ENCODE measurements around the gene NAA60. TPM values are rescaled to one million over a fixed set of nuclear protein-coding genes. Genes with fewer than 3 reads are reported as not detected.

NAA60 gene
- total and polyA plus RNA-seq, 7 donors, result 15.0 to 73.5 (median 30.4) TPM

DNA sequence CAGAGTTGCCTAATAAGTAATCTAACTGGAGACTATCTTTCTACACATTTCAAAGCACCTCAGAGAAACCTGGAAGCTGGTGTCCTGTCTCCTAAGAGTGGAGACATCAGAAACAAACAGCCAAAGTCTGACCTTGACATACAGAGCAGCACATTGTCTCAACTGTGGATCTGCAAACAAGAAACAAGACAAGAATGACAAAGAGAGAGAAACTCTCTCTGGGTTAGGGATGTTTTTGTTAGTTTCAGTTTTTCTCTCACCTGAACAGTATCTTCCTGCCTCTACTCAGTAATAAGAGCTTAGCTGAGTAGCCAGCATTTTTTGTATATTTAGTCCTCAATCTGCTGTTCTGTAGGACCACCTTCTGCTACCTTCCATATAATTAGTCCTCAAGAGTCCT lies 9.1 kb upstream of the NAA60 start:
- H3K27ac ChIP-seq, result no peak overlapping the region
- H3K36me3 ChIP-seq, result peaks cover 0 to 14% (median 4%) of the 10 kb centered on the region in 4 donors
- TF ChIP-seq POLR2AphosphoS5 (IDR thresholded peaks at IDR 0.05) (no peak), EP300 (IDR thresholded peaks at IDR 0.05) (no peak), POLR2A (IDR thresholded peaks at IDR 0.05) (no peak)
- TF ChIP-seq, protein P1, sequence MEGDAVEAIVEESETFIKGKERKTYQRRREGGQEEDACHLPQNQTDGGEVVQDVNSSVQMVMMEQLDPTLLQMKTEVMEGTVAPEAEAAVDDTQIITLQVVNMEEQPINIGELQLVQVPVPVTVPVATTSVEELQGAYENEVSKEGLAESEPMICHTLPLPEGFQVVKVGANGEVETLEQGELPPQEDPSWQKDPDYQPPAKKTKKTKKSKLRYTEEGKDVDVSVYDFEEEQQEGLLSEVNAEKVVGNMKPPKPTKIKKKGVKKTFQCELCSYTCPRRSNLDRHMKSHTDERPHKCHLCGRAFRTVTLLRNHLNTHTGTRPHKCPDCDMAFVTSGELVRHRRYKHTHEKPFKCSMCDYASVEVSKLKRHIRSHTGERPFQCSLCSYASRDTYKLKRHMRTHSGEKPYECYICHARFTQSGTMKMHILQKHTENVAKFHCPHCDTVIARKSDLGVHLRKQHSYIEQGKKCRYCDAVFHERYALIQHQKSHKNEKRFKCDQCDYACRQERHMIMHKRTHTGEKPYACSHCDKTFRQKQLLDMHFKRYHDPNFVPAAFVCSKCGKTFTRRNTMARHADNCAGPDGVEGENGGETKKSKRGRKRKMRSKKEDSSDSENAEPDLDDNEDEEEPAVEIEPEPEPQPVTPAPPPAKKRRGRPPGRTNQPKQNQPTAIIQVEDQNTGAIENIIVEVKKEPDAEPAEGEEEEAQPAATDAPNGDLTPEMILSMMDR (IDR thresholded peaks at IDR 0.05), result no peak
- peaks cover 0 to 4% (median 0%) of the 10 kb centered on the region in 3 donors for H3K27me3 ChIP-seq
- H3K4me3 ChIP-seq, result no peak overlapping the region
- H3K4me1 ChIP-seq, result no peaks in the 10 kb centered on the region
- no peaks in the 10 kb centered on the region for H3K9me3 ChIP-seq
- intact Hi-C loops (cut with DNase I), result no loop called here
- no peak for DNase-seq

DNA sequence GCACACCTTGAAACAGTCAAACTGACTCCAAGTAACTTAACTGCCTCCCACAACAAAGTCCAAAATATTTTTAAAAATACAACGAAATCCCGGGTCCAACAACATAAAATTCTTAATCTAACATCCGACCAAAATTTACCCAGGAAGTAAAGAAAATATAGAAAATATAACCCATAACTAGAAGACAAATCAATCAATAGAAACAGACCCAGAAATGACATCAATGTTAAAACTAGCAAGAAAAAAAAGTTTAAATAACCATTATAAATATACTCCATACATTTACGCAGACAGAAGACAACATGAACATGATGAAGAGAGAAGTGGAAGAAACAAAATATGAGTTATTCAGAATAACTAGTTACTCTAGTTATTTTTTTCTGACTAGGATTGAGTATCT lies 3.8 kb upstream of the NAA60 start:
- intact Hi-C loops (cut with DNase I), result loop anchor here (5.0 kb wide), 1 partner anchor 37 kb away; the partner anchor contains the start of genes ZNF174 and ZSCAN32
- 83 to 96% methylated on average over 4 of the region's 4 CpGs for WGBS, 2 donors
- H3K4me1 ChIP-seq, result peaks cover 0 to 13% (median 7%) of the 10 kb centered on the region in 4 donors
- TF ChIP-seq POLR2A (IDR thresholded peaks at IDR 0.05) (no peak), POLR2AphosphoS5 (IDR thresholded peaks at IDR 0.05) (no peak), EP300 (IDR thresholded peaks at IDR 0.05) (no peak)
- TF ChIP-seq, protein P1 (IDR thresholded peaks at IDR 0.05), result no peak
- H3K27me3 ChIP-seq, result peaks cover 0 to 4% (median 0%) of the 10 kb centered on the region in 3 donors
- no peak overlapping the region for H3K27ac ChIP-seq
- no peaks in the 10 kb centered on the region for H3K9me3 ChIP-seq
- no peak overlapping the region for H3K4me3 ChIP-seq
- peaks cover 0 to 30% (median 8%) of the 10 kb centered on the region in 4 donors for H3K36me3 ChIP-seq
- DNase-seq, result no peak

DNA sequence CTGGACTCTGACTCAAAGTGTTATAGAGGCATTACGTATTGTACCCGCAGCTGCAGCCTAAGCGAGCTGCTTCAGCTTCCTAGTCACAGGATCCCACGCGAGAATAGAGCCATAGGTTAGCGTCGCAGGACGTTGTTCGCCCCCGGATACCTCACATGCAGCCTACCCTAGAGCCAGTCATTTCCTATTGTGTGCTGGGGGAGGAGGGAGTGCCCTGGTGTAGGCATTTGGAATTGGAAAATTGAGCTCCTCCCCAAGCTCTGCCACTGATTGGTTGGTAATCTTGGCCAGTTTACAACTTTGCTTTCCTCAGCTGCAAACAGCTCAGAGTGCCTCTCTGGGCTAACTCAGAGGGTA lies 530 bp downstream of the NAA60 start:
- no peaks in the 10 kb centered on the region for H3K9me3 ChIP-seq
- no peak for DNase-seq
- peaks cover 0 to 17% (median 7%) of the 10 kb centered on the region in 4 donors for H3K4me1 ChIP-seq
- no peaks in the 10 kb centered on the region for H3K27me3 ChIP-seq
- peak overlapping the region; percentile 34 to 67 (median 56) for H3K4me3 ChIP-seq
- TF ChIP-seq, protein P1 (IDR thresholded peaks at IDR 0.05), result peak in 1 of 4 experiments; percentile 22
- TF ChIP-seq EP300 (IDR thresholded peaks at IDR 0.05) (no peak), POLR2AphosphoS5 (IDR thresholded peaks at IDR 0.05) (peak in 1 of 4 donors; percentile 38)
- intact Hi-C loops (cut with DNase I), result loop anchor here (5.0 kb wide), 1 partner anchor 42 kb away; the partner anchor contains the start of genes ZNF174 and ZSCAN32
- H3K27ac ChIP-seq, result peak overlapping the region; percentile 54 to 79 (median 76)
- 42 to 44% methylated on average over 10 of the region's 10 CpGs for WGBS, 2 donors
- peaks cover 0 to 22% (median 9%) of the 10 kb centered on the region in 4 donors for H3K36me3 ChIP-seq

- H3K4me1 ChIP-seq, result peaks cover 0 to 15% (median 12%) of the 10 kb centered on the region in 4 donors
- no peaks in the 10 kb centered on the region for H3K9me3 ChIP-seq
- intact Hi-C loops (cut with DNase I), result loop anchor here (10.0 kb wide), 1 partner anchor 189 kb away; no protein-coding TSS in a partner anchor
- H3K4me3 ChIP-seq, result no peak overlapping the region
- H3K36me3 ChIP-seq, result peaks cover 0 to 10% (median 0%) of the 10 kb centered on the region in 4 donors
- H3K27me3 ChIP-seq, result no peaks in the 10 kb centered on the region
- no peak overlapping the region for H3K27ac ChIP-seq
- no peak for DNase-seq
- 93 to 95% methylated on average over 5 of the region's 5 CpGs for WGBS, 2 donors
- TF ChIP-seq EP300 (IDR thresholded peaks at IDR 0.05), result no peak
- TF ChIP-seq, protein P1 (IDR thresholded peaks at IDR 0.05), result no peak
- TF ChIP-seq POLR2A (IDR thresholded peaks at IDR 0.05), result no peak
- no peak for TF ChIP-seq POLR2AphosphoS5 (IDR thresholded peaks at IDR 0.05)
Observed at GRCh38 chr16:3454093-3454492, 10.6 kb downstream of the NAA60 start.
